Germinal center (tissue), 1 donor: Measurements from ENCODE around the gene ALDH3A1.

ENCODE experiments used
- DNase-seq: peaks from one replicate; pipeline ENCODE4 v3.0.0; 2012; ENCODE audit warnings: mixed read lengths, low spot score

Gene ALDH3A1

DNA sequence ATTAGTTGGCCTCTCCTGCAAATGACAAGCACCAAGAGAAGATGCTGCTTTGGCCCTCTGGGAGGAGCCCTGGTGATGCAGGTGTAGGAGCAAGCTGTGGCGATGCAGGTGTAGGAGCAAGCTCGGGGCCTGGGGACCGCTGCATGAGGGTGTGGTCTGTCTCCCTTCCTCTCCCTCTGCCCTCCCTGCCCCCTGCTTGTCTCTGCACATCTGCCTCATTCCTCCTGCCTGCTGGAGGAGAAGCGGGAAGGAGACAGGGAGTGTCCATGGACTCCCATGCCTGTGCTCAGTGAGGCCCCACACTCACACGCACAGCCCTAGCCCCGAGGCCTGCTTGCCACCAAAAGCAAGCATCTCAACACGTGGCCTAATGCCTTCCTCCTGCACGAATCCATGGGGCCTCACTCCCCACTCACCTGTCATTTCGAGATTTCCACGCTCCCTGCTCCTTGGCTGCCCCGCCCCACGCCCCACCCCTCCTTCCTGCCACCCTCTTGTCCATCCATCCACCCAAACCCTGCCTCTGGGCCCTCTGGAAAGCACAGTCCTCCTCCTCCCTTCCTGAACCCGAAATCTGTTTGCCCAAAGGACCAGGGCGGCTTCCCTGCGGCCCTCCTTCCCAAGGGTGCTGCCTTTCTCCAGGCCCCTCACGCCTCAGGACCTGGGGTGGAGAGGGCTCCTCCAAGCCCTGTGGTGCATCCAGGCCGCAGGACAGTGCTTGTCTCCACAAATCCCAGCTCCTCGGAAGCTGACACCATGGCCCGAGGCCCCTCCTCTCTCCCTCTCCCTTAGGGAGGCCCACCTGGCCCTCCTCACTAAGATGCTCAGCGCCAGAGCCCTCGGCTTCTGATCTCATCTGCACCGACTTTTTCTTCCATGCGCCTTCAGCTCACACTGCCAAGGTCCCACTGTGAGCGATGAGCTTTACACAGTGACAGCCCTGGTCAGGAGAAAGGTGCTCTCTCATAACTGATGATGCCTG is 11.8 kb upstream of the ALDH3A1 start:
- DNase-seq, result no peak

DNA sequence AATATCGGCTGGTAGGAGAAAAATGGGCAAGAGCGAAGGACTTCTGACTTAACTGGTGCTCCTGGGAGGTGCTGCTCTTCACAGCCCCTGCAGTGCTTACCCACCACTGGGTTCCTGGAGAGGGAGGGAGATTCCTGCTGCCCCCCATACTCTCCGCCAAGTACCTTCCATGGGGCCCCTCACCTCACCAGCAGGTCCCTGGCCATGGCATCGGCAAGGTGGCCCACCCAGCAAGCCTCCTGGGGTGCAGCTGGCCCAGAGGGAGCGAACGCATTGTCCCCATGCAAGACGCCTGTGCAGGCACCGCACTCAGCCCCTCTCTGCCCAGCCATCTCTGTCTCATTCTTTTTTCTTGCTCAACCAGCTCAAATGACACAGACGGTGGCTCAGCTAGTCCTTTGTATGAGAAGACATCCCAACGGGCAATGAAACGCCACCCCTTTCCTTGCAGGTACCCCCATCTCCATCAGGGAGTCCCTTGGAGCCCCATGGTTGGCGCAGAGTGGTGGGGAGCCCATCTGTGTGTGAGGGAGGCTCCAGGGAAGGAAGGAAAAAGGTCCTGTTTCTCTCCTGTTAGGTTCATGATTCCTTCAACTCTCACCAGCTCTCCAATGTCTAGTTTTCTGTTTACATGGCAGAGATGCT is 9.6 kb upstream of the ALDH3A1 start:
- no peak for DNase-seq

DNA sequence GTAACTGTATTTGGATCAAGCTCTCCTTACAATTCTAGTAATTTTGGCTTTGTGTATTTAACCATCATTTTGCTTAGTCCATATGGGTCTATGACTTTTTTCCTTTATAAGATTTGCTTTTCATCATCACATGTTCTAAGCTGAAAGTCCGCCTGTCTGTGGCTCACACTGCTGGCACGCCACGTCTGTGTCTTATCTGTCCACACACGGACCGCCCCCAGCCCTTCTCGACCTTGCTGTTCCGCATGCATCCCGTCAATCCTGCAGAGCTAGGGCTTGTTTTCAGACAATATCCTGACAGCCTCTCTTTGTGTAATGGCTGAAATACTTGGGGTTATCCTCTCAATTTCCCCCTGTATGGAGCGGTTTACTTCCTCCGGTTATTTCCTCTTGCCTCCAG is 8.4 kb upstream of the ALDH3A1 start:
- no peak for DNase-seq

DNA sequence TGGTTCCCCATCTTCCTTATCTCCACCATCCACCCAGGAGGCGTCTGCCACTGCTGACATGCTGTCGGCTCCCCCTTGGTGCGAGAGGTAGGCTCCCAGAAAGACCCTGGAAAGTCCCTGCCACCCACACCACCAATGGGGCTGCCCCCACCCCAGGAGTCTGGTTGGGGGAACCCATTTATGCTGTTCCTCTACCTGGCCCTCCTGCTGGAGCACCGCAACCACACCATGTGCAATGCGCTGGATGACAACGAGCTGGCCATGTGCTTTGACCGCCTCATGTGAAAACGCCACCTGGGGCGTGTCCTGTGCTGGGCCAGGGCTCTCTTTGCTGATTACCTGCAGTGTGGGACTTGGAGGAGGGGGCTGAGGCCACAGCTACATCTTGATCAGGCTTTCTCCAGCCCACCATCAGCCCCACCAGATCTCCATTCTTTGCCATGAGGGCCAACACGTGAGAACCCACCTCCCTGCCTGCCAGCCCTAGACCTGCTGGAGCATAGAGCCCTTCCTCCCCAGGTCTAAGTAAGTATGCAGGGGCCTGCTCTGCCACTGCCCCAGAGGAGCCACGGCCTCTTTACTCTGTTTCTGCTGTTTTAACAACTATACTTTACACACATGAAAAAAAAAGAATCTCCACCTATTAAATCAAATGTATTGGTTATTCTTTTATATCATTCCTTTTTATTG is 7.9 kb upstream of the ALDH3A1 start:
- no peak for DNase-seq

DNA sequence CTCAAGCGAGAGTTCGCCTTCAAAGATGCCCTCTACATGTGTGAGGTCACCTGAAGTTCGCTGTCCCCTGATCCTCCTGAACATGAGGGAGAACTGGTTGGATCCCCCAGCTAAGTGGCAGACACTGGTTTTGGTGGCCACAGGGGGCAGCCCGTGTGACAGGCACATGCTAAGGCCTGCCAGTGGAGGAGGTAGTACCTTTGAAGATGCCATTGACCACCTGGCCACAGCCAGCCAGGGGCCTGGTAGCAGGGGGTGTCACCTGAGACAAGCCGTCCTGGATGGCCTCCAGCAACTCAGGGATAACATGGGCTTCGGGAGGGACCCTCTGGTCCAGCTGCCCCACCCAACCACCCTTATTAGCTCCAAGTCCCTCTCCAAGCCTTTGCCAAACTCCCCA is 7.3 kb upstream of the ALDH3A1 start:
- no peak for DNase-seq

DNA sequence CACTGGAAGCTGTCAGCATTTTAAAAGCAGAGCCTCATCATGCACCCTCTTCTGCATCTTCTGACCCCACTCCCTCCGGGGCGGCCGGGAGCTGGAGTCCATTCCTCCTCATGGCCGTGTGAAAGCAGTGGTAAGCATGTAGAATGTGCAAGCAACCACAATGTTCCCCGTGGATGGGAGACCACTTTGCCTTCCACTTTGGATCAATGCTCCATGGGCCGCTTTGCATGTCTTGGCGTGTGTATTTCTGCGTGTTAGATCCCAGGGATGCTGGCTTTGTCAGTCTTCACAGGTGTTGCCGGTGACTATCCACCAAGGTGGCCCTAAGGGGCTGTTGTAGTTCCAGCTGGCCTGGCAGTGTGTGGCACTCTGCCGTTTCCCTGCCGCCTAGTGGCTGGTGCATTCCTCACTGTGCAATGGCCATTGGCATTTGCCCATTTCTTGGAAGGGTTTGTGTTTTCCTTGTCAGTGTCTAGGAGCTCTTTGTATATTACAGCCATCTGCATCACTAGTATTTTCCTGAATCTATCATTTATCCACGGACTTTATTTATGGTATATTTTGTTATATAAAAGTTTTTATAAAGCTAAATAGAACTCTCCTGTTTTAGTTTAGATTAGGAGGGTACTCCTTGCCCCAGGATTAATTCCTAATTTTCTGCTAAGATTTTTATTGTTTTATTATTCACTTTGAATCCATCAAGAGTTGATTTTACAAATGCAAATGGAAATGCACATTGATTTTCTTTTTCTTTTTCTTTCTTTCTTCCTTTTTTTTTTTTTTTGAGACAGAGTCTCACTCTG is 5.8 kb upstream of the ALDH3A1 start:
- DNase-seq, result no peak

DNA sequence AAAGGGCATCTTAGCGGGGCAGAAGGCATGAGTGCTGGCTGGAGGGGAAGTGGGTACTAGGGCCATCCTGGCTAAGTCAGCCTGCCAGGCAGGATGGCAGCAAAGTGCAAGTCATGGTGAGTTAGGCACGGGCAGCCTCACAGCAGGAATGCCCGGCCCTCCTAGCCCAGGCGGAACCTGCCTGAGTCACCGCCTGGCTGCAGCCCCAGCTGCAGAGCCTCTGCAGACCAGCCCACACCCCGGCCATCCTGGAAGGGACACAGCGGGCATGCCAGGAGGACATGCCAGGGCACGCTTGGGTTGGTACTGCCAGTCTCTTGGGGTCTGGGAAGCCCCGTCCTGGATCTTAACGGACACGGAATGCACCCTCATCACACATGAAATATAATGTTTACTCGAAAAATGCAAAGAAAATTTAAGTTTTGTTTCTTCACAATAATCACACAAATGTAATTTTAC is 5.0 kb upstream of the ALDH3A1 start:
- DNase-seq, result no peak

DNA sequence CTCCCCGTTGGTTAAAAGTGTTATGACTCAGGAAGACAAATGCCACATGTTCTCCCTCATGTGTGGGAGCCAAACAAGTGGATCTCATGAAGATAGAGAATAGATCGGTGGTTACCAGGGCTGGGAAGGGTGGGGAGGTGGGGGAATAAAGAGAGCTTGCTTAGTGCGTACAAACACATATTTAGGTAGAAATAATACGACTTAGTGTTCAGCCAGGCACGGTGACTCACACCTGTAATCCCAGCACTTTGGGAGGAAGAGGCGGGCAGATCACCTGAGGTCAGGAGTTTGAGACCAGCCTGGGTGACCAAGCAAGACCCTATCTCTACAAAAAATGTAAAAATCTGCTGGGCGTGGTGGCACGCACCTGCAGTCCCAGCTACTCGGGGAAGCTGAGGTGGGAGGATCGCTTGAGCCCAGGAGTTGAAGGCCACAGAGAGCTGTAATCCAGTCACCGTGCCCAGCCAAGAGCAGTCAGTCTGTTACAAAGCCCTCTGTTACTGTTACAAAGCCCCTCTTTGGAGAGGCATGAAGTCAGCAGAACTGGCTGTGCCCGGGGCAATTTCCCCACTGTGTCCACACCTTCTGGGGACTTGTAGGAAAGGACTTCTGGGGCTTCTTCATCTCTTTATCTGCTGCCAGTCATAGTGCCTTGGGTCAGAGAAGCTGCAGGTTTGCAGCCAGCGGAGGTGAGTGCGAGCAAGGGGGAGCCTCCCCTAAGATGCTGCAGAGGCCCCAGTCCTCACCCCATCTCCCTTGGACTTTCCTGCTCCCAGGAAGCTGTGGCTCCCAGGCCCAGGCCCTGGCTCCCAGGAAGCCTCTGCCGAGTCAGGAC is 4.3 kb upstream of the ALDH3A1 start:
- no peak for DNase-seq

DNA sequence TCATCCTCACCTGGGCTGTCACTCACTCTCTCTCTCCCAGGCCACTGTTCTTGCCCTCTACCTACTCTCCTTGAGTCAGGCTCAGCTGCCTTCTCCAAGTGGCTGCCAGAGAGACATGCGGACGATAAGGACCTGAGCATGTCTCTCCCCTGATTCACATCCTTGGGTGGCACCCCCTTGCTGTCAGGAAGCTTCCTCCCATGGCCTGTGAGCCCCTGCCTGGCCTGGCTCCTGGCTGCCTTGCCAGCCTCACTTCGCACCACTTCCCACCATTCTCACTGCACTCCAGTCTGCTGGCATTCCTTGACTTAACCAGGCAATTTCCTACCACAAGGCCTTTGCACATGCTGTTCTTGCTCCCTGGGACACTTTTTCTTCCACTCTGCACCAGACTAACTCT is 2.7 kb upstream of the ALDH3A1 start:
- DNase-seq, result no peak

DNA sequence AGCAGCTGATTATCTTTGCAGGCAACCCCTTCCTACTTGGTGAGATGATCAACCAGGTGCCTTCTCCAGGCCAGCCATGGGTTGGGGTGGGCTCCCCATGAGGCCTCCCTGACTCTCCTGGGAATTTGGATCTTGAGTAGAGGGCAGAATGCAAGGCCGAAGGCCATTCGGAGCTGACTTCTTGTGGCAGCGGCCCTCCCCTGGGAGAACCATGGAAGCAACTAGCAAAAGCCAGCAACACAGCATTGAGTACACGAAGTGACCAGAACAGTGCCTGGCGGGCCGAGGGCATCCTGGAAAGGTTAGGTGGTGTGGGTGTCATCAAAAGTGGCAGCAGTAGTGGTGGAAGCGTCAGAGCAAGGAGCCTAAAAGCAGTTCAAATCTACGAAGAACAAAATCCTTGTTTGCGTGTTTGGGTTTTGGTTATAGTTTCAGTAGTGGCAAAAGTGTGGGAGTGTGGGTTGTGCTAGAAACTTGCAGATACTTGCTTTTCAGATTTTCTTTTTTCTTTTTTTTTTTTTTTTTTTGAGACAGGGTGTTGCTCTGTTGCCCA is 2.0 kb upstream of the ALDH3A1 start:
- DNase-seq, result no peak

DNA sequence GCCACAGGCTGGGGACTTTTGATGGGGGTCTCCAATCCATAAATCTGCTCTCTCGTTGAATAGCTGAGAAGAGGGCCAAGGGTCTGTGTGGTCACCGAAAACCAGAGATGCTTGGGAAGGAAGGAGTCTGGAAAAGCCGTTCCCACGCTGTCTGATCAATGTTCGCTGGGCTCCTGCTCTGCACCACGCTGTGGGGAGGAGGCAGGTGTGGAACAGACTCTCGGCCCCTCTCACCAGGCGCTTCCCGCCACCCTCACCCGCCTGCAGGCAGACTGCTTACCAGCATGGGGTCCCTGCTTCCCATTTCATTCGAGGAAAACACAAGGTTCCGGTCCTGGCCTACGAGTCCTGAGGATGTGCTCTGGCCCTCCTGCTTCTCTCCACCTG is 702 bp upstream of the ALDH3A1 start:
- no peak for DNase-seq

DNA sequence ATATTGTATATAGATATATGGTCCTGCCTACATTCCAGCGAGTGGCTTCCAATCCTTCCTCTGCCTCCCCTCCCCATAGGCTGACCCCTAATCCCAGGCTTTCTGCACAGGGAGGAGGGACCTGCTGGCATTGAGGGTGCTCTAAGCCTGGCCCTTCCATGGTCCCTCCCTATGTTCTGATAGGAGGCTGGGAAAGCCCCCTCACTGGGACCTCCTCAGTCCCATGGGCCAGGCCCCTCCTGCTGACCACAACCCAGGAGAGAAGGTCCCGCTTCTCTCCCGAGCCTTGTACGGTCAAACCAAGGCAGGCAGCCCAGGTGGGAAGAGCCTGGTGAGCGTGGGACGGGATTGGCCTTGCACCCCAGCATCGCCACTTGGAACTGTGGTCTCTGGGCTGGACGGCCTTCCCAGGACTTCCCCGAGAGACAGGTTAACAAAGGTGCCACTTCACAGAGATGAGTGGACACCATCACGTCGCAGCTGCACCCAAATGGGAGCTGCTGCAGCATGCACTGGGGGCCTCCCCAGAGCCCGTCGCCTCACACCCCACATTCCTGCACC is 859 bp downstream of the ALDH3A1 start:
- DNase-seq, result no peak

DNA sequence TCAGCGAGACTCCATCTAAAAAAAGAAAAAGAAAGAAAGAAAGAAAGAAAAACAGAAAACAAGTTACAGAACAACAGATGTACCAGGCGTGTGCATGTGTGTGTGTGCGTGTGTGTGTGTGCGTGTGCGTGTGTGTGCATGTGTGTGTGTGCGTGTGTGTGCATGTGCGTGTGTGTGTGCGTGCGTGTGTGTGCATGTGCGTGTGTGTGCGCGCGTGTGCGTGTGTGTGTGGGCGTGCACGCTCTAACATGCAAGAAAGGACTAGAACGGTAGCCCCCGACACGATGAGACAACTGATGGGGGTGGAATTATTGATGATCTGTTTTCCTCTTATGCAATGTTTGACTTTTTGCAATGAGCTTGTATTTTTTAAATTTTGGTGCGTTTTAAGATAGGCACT is 1.6 kb downstream of the ALDH3A1 start:
- no peak for DNase-seq

DNA sequence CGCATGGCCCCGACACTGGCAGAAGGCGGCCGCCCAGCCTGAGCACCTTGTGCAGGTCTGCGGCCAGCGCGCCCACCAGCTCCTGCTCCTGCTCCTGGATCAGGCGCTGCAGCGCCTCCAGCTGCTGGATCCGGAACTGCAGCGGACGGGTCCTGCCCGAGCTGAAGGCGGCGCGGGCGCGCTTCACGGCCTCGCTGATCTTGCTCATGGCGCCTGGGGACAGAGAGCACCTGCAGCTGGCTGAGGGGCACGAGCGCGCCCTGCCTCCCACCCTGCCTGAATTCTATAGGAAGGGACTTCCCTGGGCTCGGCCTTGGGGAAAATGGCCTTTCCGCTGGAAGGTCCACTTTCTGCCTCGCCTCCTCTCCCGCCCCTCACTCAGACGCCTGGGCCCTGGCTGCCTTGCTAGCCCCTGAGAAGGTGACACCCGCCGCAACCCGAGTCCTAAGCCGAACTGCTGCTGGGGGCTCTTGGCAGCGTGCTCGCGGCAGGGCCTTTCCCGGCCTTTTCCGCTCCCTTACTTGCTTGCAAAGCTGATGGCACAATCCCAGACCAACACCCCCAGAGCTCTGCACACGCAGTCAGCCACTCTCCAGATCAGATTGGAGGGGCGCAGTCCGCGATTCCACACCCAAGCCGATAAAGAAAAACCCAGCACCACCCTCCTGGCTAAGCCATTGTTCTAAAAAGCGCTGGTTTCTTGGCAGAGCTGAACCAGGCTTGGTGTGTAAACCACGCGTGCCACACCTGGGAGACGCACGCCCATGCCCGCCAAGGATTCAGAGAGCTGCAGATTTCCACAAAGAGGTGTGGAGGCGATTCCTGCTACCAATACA is 3.0 kb downstream of the ALDH3A1 start:
- peak; percentile 77 for DNase-seq

DNA sequence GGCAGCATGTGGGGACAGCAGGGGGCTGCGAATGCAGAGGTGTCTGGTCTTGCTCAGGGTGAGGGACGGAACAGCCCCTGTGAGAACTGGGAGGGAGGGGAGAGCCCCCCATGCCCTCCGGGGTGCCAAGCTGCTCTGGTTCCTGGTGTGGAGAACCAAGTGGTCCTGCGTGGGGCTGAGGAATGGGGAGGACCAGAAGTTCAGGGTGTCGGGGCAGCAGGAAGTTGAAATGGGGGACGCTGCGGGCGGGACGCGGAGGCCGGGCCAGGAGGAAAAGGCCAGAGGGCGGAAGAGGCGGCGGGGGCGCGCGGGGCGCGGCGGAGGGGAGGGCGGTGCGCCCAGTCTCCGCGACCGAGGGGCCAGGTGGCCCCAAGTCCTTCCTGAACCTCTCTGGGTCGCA is 3.6 kb downstream of the ALDH3A1 start:
- no peak for DNase-seq

DNA sequence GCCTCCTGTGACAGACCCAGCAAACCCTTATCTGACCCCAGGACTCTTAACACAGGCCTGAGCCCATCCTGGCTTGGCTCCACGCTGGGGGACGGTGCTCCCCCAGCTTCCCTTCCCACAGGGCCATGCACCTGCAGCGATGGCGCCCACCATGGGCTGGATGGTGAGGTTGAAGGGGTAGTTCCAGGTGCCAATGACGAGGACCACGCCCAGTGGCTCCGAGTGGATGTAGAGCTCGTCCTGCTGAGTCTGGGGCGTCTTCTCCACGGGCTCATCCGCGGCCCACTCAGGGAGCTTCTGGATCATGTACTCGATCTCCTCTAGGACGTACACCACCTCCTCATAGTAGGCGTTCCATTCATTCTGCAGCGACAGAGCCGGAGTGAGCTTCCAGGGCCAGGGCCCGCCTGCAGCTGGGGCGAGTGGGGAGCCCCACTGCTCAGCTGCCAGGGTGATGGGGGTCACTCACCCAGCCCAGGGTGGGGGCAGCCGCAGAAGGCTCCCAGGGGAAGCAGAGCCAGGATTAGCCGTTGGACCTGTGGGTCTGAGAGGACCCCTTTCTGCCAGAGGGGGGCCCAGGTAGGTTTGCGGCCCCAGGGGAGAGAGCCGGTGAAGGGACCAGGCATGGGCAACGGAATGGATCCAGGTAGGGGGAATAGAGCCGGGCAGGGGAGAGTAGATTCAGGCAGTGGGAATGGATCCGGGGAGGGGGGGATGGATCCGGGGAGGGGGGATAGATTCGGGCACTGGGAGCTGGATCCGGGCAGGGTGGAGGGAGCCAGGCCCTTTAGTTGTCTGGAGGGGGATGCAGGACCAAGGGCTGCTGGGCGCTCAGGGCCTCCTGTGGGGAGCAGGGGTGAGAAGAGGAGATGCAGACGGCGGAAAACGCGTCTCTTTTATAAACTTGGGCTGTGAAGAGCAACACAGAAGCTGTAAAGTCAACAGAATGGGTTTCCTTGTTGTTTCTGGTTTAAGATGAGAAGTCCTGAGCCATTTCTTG is 4.7 kb downstream of the ALDH3A1 start:
- no peak for DNase-seq

DNA sequence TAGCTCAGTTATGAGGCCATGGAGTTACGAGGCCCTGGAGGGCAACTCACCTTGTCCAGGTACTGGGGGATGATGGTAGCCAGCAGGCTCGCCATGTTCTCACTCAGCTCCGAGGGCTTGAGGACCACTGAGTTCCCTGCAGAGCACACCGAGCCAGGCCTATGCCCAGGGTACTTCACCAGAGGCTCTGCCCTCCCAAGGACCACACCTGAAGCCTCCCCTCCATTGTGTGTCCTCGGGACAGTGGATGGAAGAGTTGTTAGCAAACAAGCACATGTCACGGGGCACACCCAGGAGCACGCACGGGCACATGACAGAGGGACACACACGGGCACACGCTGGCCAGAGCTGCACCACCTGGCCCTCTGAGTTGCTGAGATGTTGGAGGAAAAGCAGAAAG is 5.6 kb downstream of the ALDH3A1 start:
- no peak for DNase-seq

DNA sequence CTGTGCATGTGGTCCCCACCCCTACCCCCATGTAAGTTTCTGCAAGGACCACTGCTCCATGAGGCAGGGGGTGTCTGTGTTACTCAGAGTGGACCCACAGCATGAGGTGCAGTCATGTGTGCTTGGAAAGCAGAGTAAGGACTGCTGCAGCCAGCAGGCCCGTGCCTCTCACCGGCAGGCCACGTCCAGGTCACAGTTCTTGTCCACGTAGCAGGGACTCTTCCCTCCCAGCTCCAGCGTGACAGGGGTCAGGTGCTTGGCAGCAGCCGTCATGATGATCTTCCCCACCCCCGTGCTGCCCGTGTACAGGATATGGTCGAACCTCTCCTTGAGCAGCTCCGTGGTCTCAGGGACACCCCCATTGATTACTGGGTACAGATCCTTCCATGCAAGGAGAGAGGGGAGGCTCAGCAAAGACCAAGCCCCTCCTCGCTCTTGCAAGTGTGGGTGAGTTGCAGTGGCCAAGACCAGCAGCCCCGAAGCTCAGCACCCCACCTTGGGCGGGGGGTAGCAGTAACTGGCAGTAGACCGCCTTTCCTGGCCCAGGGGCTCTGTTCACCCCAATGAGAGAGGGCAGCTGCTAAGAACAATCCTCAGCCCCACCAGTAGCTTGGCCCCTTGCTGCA is 6.2 kb downstream of the ALDH3A1 start:
- no peak for DNase-seq
